GM12865 (cell line): ENCODE results near the gene HLA-DPA1.
A peak's percentile ranks its signal among the peaks of the same experiment; 100 is the strongest.

Experiments
- DNase-seq: peaks from one replicate; pipeline ENCODE4 v3.0.0; 2010; ENCODE audit warnings: low read depth
- H3K4me3 ChIP-seq: 2 replicates; pipeline ENCODE4 v1.5.1; 2011; ENCODE audit warnings: mild to moderate bottlenecking, low read depth, low read length, control low read depth
- TF ChIP-seq, protein P1 (sequence below): IDR thresholded peaks from 2 replicates; pipeline ENCODE4 v1.5.1; 2011; ENCODE audit warnings: low read length, control low read depth, low read depth, inconsistent platforms; ENCODE audit not compliant: insufficient read depth; ENCODE audit errors: missing control alignments

Gene HLA-DPA1

DNA sequence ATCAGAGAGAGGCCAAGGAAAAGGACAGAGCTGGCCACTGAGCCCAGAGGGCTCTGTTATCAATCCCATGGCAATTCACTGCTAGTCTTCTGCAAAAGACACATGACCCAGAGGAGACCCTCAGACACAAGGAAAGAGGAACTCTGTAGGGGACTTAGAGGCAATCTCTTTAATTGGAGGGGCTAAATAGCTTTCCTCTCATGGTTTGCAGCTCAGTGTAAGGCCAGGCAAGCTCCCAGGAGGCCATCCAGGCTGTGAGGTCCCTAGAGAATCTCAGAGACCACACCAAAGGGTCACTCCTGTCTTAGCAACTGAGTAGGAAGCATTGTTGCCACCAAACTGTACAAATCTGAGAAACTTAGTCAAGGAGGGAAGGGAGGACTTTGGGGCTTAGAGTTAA, 54.1 kb downstream of the HLA-DPA1 start:
- no peak for DNase-seq
- H3K4me3 ChIP-seq, result peak overlapping the region; percentile 44
- TF ChIP-seq, protein P1, sequence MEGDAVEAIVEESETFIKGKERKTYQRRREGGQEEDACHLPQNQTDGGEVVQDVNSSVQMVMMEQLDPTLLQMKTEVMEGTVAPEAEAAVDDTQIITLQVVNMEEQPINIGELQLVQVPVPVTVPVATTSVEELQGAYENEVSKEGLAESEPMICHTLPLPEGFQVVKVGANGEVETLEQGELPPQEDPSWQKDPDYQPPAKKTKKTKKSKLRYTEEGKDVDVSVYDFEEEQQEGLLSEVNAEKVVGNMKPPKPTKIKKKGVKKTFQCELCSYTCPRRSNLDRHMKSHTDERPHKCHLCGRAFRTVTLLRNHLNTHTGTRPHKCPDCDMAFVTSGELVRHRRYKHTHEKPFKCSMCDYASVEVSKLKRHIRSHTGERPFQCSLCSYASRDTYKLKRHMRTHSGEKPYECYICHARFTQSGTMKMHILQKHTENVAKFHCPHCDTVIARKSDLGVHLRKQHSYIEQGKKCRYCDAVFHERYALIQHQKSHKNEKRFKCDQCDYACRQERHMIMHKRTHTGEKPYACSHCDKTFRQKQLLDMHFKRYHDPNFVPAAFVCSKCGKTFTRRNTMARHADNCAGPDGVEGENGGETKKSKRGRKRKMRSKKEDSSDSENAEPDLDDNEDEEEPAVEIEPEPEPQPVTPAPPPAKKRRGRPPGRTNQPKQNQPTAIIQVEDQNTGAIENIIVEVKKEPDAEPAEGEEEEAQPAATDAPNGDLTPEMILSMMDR, result no peak

DNA sequence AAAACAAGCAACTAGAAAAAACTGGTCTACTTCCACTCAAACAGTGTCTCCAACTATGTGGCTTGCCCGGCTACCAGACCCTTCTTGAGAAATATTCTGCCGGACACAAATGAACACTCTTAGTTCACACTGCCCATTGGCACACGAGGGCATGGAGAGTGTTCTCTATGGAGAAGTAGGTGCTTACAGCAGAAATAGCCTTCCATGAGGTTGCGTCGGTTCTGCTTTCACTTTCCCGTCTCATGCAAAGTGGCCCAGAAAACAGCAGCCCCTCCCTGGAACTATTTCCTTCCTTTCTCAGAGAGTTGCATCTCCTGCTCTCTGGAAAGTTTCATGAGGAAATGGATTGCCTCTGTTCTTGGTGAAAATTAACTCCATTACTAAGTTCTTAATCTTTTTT, 54.5 kb downstream of the HLA-DPA1 start:
- TF ChIP-seq, protein P1, result no peak
- DNase-seq, result peak; percentile 92
- peak overlapping the region; percentile 44 for H3K4me3 ChIP-seq

DNA sequence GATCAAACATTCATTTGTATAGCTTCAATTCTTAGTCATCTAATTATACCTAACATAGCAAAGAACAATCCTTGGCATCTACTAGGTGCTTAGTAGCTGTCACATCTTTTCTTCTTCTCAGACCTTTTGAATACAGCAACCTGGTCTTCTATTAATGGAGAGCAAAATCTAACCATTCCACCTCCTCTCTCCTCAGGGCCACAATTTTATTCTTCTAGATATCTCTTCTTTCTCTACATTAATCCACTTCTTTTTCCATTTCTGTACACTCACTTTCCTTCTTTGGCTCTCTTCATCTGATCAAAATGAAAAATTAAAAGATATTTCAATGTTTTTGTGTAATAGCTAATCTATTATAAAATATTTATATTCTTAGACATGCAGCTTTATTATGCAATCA, 55.0 kb downstream of the HLA-DPA1 start:
- DNase-seq, result no peak
- H3K4me3 ChIP-seq, result peak overlapping the region; percentile 44
- TF ChIP-seq, protein P1, result no peak

DNA sequence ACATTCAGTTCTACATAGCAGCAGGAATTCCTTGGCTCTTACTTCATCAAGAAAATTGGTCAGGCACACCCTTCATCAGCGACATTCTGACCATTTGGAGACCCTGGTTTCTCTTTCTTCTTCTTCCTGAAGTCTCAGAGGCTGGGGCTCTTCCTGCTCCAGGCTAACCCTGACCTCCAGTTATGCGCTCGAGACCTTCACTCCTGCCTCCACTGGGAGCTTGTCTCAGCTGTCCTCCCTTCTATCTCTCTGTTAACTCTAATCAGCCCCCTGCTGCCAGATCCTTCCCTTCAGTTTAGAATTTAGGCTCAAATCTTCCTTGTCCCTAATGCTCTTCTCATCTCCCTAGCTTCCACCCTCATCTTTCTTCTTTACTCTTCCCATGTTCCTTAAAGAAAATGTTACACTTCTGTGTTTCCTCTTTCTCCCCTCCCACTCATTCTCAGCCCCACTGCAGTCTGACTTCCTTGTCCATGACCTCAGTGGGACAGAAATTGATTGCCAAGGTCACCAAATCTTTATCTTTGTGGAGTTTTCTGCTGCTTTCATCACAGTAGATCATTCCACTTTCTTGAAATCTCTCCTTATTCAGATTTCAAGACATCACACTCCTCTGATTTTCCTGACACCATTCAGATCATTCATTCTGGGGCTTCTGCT, 55.6 kb downstream of the HLA-DPA1 start:
- DNase-seq, result no peak
- TF ChIP-seq, protein P1, result no peak
- no peak overlapping the region for H3K4me3 ChIP-seq

DNA sequence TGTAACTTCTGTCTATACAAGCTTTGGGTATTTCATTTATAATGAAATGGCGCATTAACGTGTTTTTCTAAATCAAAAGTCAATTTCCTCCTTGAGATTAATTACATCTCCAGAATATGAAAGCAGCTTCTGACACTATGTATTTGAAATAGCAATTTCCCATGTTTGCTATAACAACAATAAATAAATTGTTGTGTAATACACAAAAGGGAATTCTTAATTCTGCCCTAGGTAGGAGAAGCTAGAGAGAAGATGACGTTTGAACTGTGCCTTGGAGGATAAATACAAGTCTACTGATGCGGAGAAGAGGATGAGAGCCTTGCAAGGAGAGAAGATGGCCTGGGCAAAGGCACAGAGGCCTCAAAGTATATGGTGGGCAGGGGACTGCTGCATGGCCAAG, 56.4 kb downstream of the HLA-DPA1 start:
- TF ChIP-seq, protein P1, result no peak
- no peak overlapping the region for H3K4me3 ChIP-seq
- DNase-seq, result no peak

DNA sequence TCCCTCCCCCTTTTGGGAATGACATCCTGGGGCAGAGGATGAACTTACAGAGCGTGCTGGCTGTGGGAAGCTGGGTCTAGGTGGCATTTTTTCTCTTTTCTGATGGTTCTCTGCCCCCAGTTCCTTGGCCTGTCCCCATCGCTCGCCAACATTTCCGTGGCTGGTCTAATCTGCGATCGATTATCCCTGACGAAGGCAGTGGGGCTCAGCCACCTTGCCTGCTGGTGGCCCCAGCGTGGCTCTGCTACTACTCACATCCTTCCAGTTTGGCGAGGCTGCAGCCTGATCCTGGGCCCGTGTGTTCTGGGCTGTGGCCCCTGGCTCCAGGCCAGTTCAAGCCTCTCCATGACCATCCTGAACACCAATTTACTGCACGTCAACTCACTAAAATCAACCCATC, 57.7 kb downstream of the HLA-DPA1 start:
- TF ChIP-seq, protein P1, result no peak
- H3K4me3 ChIP-seq, result no peak overlapping the region
- no peak for DNase-seq
